Ureter (tissue), 1 donor: Measurements from ENCODE around the gene TMEM108. TPM values are rescaled to one million over a fixed set of nuclear protein-coding genes. Genes with fewer than 3 reads are reported as not detected.

Experiments used
- DNase-seq: peaks from one replicate; pipeline ENCODE4 v3.0.0-alpha.2; 2020; ENCODE audit warnings: low spot score
- total RNA-seq: library from RNA; stranded (reverse); gene quantifications from one replicate; pipeline ENCODE4 v1.2.4, GENCODE V29; 2023
- donor health status: DM: yes; HTN: yes; CAD: no.

The TMEM108 gene
- total RNA-seq, 1 donor from 2014 or later: 1.5 TPM

- no peak for DNase-seq
Measured at GRCh38 chr3:133054586-133054985, 16.4 kb downstream of the TMEM108 start.

- DNase-seq: no peak
Measured at GRCh38 chr3:133055339-133055738, 17.1 kb downstream of the TMEM108 start.

- no peak for DNase-seq
Measured at GRCh38 chr3:133058243-133058642, 20.1 kb downstream of the TMEM108 start.

- no peak for DNase-seq
Measured at GRCh38 chr3:133058831-133059230, 20.6 kb downstream of the TMEM108 start.

- no peak for DNase-seq
Measured at GRCh38 chr3:133065193-133065961, 27.2 kb downstream of the TMEM108 start.

GRCh38 chr3:133066026-133066425 is 27.8 kb downstream of the TMEM108 start:
- no peak for DNase-seq

- no peak for DNase-seq
Measured at GRCh38 chr3:133069556-133070286, 31.5 kb downstream of the TMEM108 start.

- DNase-seq: no peak
Measured at GRCh38 chr3:133074977-133075376, 36.8 kb downstream of the TMEM108 start.

- no peak for DNase-seq
Measured at GRCh38 chr3:133077688-133078087, 39.5 kb downstream of the TMEM108 start.

GRCh38 chr3:133079621-133080020 is 41.4 kb downstream of the TMEM108 start:
- DNase-seq: no peak

- DNase-seq: no peak
Measured at GRCh38 chr3:133081016-133081415, 42.8 kb downstream of the TMEM108 start.

GRCh38 chr3:133083395-133083794 is 45.2 kb downstream of the TMEM108 start:
- no peak for DNase-seq

GRCh38 chr3:133089906-133090485 is 51.8 kb downstream of the TMEM108 start:
- no peak for DNase-seq

GRCh38 chr3:133092681-133093080 is 54.5 kb downstream of the TMEM108 start:
- no peak for DNase-seq

GRCh38 chr3:133093366-133093765 is 55.2 kb downstream of the TMEM108 start:
- DNase-seq: no peak

- DNase-seq: no peak
Measured at GRCh38 chr3:133096900-133097613, 58.9 kb downstream of the TMEM108 start.

GRCh38 chr3:133103706-133104105 is 65.5 kb downstream of the TMEM108 start:
- no peak for DNase-seq

GRCh38 chr3:133106169-133106568 is 68.0 kb downstream of the TMEM108 start:
- DNase-seq: no peak

GRCh38 chr3:133112666-133113065 is 74.5 kb downstream of the TMEM108 start:
- DNase-seq: no peak

- no peak for DNase-seq
Measured at GRCh38 chr3:133113526-133113925, 75.3 kb downstream of the TMEM108 start.

GRCh38 chr3:133113927-133114597 is 75.9 kb downstream of the TMEM108 start:
- no peak for DNase-seq

- no peak for DNase-seq
Measured at GRCh38 chr3:133115176-133115575, 77.0 kb downstream of the TMEM108 start.
